ENCODE measurements around the gene MEIOB.
"Not testable (repeated sequence)": the region's sequence is repeated elsewhere in the genome, so short reads cannot be mapped to it uniquely, and the experiment has no call there.

Gene MEIOB

DNA sequence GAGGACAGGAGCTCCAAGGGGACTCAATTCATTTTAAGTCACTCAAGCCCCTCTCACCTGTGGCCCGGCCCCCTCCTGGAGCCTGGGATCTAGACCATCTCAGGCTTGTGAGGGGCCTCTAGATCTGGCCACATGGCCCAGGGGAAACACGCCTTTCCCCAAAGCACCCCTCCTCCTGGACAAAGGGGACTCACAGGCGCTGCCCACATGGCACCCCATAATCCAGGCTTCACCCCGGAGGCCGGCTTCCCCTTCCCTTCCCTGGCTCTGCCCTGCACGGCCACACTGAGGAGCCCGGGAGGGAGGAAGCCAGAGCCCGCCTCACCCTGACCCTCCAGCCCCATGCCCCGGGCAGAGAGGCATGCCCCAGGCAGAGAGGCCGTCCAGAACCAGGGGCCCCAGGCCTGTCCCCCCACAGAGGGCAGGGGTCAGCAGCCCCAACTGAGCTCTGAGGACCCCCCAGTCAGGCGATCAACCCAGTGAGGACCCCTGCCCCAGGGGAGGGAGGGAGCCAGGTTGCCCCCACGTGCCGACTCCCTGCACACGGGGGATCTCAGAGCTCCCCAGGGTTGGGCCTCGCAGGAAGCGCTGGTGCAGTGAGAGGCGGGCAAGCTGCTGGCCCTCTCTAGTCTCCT, 35.4 kb upstream of the MEIOB start:
- no peak for DNase-seq

- DNase-seq, result no peak
Observed at GRCh38 chr16:1906846-1907165, 34.8 kb upstream of the MEIOB start.

- no peak for DNase-seq
Observed at GRCh38 chr16:1906055-1906845, 34.3 kb upstream of the MEIOB start.

- no peak for DNase-seq
Observed at GRCh38 chr16:1903845-1904840, 32.2 kb upstream of the MEIOB start.

DNA sequence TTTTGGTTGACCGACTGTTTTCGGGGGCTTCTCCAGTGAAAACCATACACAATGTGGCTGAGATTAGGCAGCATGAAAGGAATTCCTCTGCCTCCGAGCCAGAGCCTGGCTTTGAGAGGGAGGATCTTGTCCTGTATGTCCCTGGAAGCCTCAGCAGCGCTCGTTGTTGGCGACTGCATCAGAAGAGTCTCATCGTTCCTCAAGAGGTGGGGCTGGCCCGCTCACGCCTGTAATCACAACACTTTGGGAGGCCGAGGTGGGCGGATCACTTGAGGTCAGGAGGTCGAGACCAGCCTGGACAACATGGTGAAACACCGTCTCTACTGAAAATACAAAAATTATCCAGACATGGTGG, 31.2 kb upstream of the MEIOB start:
- DNase-seq, result no peak

- DNase-seq, result no peak
Observed at GRCh38 chr16:1902547-1903219, 30.7 kb upstream of the MEIOB start.

GRCh38 chr16:1900452-1900774, 28.4 kb upstream of the MEIOB start:
- DNase-seq, result no peak

DNA sequence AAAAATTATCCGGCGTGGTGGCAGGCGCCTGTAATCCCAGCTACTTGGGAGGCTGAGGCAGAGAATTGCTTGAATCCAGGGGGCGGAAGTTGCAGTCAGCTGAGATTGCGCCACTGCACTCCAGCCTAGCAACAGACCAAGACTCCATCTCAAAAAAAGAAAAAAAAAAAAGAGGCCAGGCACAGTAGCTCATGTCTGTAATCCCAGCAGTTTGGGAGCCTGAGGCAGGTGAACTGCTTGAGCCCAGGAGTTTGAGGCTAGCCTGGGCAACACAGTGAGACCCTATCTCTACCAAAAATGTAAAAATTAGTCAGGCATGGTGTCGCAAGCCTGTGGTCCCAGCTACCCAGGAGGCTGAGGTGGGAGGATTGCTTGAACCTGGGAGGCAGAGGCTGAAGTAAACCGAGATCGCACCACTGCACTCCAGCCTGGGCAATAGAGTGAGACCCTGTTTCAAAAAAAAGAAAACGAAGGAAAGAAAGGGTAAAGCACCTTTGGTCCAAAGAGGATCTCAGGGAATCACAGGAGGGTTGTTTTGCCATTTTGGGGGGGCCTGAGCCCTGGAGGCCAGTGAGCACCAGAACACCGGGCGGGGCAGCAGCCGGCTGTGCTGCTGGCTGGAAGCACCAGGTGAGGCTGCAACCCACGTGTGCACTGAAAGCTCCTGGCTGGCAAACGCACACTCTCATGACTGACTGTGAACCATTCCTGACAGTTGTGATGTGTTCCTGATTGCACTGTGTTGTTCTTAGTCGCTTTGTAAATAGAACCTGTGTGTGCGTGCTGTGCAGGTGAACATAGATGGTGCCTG, 27.9 kb upstream of the MEIOB start:
- DNase-seq, result no peak

- not testable (repeated sequence) for DNase-seq
Observed at GRCh38 chr16:1897692-1898091, 25.7 kb upstream of the MEIOB start.

GRCh38 chr16:1895949-1896675, 24.1 kb upstream of the MEIOB start:
- DNase-seq, result no peak

GRCh38 chr16:1895068-1895467, 23.1 kb upstream of the MEIOB start:
- DNase-seq, result no peak

DNA sequence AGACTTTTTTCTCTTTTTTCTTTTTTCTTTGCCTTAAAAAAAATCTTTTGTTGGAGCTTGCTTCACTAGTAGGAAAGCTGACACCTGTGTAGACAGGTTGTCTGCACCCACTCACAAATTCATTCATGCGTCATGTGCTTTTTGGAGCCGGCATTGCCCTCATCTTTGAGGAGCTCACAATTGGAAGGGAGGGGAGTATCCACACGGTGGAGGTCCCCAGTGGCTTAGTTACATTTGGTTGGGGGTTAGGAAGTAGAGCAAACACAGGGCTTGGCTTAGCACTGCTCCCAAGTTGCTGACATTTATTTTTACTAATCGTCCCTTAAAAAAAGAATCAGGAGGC, 18.7 kb upstream of the MEIOB start:
- DNase-seq, result no peak

DNA sequence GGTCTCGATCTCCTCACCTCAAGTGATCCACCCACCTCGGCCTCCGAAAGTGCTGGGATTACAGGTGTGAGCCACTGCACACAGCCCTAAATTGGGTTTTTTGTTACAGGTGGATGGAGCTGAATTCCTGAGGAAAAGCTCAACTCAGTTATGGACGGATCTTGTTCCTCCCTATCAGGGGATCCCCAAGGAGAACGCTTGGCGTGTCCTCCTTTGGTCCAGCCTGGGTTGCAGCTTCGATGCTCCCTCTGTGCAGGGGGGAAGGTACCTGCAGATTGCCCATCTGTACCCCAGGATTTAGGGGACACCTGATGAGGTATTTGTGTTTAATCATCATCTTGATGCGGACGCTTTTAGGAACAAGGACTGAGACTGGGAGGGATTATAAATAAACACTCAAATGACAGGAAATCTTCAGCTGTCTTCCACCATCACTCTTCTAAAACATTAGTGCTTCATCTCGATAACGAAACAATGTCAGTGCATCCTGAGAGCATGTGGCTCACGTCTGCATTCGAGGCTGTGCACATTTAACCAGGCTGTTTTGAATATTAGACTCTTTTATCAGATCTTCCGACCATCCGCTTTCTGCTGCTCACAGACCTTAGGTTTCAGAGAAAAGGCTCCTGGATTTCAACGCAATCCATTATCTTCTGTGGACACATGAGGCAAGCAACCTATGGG, 18.2 kb upstream of the MEIOB start:
- no peak for DNase-seq

GRCh38 chr16:1887711-1888354, 15.9 kb upstream of the MEIOB start:
- no peak for DNase-seq

GRCh38 chr16:1884889-1885288, 12.9 kb upstream of the MEIOB start:
- no peak for DNase-seq

GRCh38 chr16:1884155-1884760, 12.3 kb upstream of the MEIOB start:
- peak; percentile 8 for DNase-seq

- not testable (repeated sequence) for DNase-seq
Observed at GRCh38 chr16:1881172-1881571, 9.2 kb upstream of the MEIOB start.

DNA sequence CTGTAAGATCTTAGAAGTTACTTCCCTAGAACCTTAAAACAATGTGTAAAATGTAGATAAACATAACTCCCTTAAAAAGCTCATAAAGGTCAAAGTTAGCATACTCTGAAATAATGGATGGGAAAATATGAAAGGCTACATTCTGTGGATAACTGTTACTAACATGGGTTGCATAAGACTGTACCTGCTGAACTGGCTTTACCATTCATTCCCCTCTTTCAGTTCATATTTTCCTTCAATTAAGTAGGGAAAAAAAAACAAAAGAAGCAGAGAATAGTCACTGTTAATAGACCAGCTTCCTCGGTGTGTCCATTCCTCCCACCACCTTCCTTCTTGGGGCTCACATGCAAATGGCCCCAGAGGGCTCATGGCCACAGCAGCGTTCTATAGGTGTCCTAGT, 7.5 kb upstream of the MEIOB start:
- DNase-seq, result no peak

DNA sequence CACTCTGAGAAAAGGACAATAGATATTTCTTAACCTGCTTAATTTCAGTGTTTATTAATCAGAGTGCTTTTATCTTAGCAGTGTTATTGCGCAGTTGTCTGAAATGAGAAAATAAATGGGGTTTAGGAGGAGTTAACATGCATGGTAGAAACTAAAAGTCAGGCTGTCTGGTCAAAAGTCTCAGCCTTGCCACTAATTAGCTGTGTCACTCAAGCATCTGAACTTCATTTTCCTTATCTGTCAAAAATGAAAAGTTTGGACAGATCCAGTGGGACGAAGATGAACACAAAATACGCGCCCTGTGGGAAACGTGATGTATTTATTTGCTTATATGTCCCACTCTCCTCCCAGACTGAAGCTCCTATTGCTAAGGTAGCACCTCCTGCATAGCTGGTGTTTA, 6.3 kb upstream of the MEIOB start:
- DNase-seq, result no peak

DNA sequence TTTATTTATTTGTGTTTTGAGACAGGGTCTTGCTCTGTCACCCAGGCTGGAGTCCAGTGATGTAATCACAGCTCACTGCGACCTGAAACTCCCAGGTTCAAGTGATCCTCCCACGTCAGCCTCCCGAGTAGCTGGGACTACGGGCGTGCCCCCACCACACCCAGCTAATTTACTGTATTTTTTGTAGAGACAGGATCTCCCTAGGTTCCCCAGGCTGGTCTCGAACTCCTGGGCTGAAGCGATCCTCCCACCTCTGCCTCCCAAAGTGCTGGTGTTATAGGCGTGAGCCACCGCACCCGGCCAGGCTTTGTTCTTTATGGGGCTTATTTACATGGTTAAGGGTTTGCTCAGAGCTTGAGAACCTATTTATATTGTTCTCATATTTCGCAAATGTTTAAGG, 5.8 kb upstream of the MEIOB start:
- no peak for DNase-seq
